Measurements from ENCODE around the gene CREBZF.

DNA sequence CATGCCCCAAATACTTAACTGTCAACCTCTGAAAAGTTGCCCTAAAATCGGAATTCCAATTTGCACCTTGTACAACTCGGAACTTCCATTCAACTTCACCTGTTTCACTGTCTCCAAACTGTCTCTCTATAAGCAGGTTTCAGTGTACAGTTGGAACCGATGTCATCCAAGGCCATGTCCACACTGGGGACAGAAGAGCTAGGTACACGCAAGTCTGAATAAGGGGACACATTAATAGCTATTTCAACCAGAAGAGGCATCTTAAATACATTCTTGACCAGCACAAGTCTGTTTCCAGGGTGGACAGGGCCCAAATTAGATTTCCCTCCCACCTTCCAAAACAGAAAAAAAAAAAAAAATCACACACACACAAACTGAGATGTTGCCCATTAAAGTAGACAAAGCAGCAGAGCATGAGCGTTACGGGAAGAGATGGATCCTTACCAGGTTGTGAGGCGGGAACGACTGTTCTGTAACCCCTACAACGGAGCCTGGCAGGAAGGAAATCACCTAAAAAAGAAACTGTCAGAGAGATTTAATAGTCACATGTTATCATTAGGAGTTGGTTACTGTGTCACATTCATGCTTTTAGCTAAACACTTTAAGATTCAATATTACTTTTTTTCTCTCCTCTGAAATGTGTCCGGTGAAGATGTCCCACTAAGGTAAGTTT is 1.7 kb downstream of the CREBZF start:
- no peak for TF ChIP-seq RARB (CRISPR knock-in tag; IDR thresholded peaks at IDR 0.05)
- no peak for TF ChIP-seq PATZ1 (CRISPR knock-in tag; IDR thresholded peaks at IDR 0.05; ENCODE audit: borderline replicate concordance)
- no peak for TF ChIP-seq TSHZ2 (CRISPR knock-in tag; IDR thresholded peaks at IDR 0.05)
- no peak for TF ChIP-seq TOX (CRISPR knock-in tag; IDR thresholded peaks at IDR 0.05; ENCODE audit: borderline replicate concordance)
- TF ChIP-seq ZC3H10 (CRISPR knock-in tag; IDR thresholded peaks at IDR 0.05) = no peak
- TF ChIP-seq ARNTL (CRISPR knock-in tag; IDR thresholded peaks at IDR 0.05; ENCODE audit: borderline replicate concordance, low read depth) = no peak
- no peak for TF ChIP-seq ZFP30 (CRISPR knock-in tag; IDR thresholded peaks at IDR 0.05)
- no peak for TF ChIP-seq BACH2 (CRISPR knock-in tag; IDR thresholded peaks at IDR 0.05; ENCODE audit: borderline replicate concordance)
- no peak for TF ChIP-seq ZFP3 (CRISPR knock-in tag; IDR thresholded peaks at IDR 0.05)

Measured in SK-N-SH treated with all-trans-retinoic acid at 6 μM for 48 hours (cell line).